ENCODE measurements around the gene PRDM15. TPM values are rescaled to one million over a fixed set of nuclear protein-coding genes. Genes with fewer than 3 reads are reported as not detected.

The PRDM15 gene
- total and polyA plus RNA-seq, 4 donors = 1.2 to 5.7 (median 2.1) TPM

- no peaks in the 10 kb centered on the region for H3K9me3 ChIP-seq (ENCODE audit: control insufficient read depth in 4 of 4, low read length in 3 of 4)
- H3K4me1 ChIP-seq (ENCODE audit: control insufficient read depth in 4 of 4, insufficient read depth in 4 of 4, low read length in 3 of 4) = peaks cover 2 to 7% (median 5%) of the 10 kb centered on the region in 4 donors
- 96% methylated on average over 6 of the region's 6 CpGs for WGBS
- no peak overlapping the region for H3K27ac ChIP-seq (ENCODE audit: low read depth in 1 of 2, low read length in 2 of 2)
- H3K9ac ChIP-seq (ENCODE audit: low read depth in 1 of 2, low read length in 2 of 2) = no peak overlapping the region
- TF ChIP-seq, protein P1, sequence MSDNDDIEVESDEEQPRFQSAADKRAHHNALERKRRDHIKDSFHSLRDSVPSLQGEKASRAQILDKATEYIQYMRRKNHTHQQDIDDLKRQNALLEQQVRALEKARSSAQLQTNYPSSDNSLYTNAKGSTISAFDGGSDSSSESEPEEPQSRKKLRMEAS (IDR thresholded peaks at IDR 0.05) = no peak
- no peak for TF ChIP-seq HNF4A (conservative IDR thresholded peaks at IDR 0.05)
- peaks cover 0 to 1% (median 0%) of the 10 kb centered on the region in 4 donors for H3K36me3 ChIP-seq (ENCODE audit: control insufficient read depth in 4 of 4, insufficient read depth in 3 of 4, low read depth in 1 of 4, low read length in 3 of 4)
- no peaks in the 10 kb centered on the region for H3K27me3 ChIP-seq (ENCODE audit: control insufficient read depth in 4 of 4, insufficient read depth in 4 of 4, low read length in 3 of 4)
- DNase-seq (ENCODE audit: low spot score) = no peak
- no peak overlapping the region for H3K4me3 ChIP-seq (ENCODE audit: low read depth in 1 of 3, low read length in 3 of 3)
These were observed 5.7 kb downstream of the PRDM15 start for GRCh38 chr21:41873426-41873825.

DNA sequence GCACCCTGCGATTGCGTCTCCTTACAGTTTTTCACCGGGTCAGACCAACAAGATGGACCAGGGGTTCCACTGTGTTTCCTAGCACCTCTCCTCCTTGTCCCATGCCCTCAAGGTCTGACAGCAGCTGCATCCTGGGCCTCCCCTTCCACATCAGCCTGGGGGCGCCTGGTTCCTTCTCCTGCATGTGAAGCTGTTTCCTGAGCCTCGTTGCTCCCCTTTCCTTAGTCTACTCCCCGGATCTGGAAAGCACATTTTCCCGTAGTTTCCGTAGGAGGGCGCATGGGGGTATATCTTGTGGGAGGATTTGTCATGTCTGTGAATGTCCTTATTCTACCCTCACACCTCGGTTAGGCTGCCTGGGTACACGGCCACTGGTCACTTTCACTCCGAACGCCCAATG is 6.1 kb downstream of the PRDM15 start:
- WGBS = 91% methylated on average over 13 of the region's 13 CpGs
- Histone ChIP-seq H3K9me3 (ENCODE audit: control insufficient read depth in 4 of 4, low read length in 3 of 4) (no peaks in the 10 kb centered on the region), H3K27ac (ENCODE audit: low read depth in 1 of 2, low read length in 2 of 2) (no peak overlapping the region), H3K27me3 (ENCODE audit: control insufficient read depth in 4 of 4, insufficient read depth in 4 of 4, low read length in 3 of 4) (no peaks in the 10 kb centered on the region), H3K36me3 (ENCODE audit: control insufficient read depth in 4 of 4, insufficient read depth in 3 of 4, low read depth in 1 of 4, low read length in 3 of 4) (peaks cover 0 to 1% (median 0%) of the 10 kb centered on the region in 4 donors), H3K4me1 (ENCODE audit: control insufficient read depth in 4 of 4, insufficient read depth in 4 of 4, low read length in 3 of 4) (peaks cover 0 to 3% (median 3%) of the 10 kb centered on the region in 4 donors), H3K4me3 (ENCODE audit: low read depth in 1 of 3, low read length in 3 of 3) (no peak overlapping the region), H3K9ac (ENCODE audit: low read depth in 1 of 2, low read length in 2 of 2) (no peak overlapping the region)
- no peak for TF ChIP-seq YY1 (IDR thresholded peaks at IDR 0.05)
- no peak for TF ChIP-seq NR2F2 (IDR thresholded peaks at IDR 0.05)
- TF ChIP-seq EGR1 (IDR thresholded peaks at IDR 0.05; ENCODE audit: low read depth in 2 of 2) = no peak
- no peak for DNase-seq (ENCODE audit: low spot score)

DNA sequence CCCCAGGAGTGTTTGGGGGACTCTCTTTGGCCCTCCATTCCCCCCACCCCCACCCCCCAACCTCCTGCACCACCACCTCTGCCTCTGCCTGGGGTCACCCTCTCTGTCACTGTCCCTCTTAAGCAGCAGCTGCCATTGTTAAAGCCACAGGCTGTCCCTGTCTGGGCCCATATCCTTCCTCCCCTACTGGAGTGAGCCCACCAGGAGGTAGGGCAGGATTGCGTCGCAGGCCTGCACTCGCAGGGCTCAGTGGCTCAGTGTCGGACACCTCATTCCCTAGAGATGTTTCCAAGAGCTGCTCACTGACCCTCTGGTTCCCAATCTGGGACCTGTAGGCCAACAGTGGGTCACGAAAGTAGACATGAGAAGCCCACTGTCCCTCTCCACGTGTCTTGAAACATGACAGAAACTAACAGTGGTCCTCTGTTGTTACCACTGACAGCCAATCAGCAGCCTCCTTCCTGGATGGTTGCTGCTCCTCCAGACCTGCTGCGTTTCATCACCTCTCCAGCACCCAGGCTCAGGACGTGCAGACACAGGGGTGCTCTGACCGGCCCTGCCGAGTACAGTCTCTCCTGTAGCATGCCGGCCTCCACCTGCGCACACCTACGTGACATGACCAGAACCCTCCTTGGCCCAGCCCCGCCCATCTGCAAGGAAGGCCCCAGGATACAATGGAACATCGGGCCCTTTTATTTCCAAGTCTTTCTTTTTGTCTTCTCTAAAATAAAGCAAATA is 7.7 kb downstream of the PRDM15 start:
- Histone ChIP-seq H3K36me3 (ENCODE audit: control insufficient read depth in 4 of 4, insufficient read depth in 3 of 4, low read depth in 1 of 4, low read length in 3 of 4) (peaks cover 0 to 1% (median 0%) of the 10 kb centered on the region in 4 donors), H3K9ac (ENCODE audit: low read depth in 1 of 2, low read length in 2 of 2) (no peak overlapping the region), H3K27me3 (ENCODE audit: control insufficient read depth in 4 of 4, insufficient read depth in 4 of 4, low read length in 3 of 4) (no peaks in the 10 kb centered on the region), H3K4me3 (ENCODE audit: low read depth in 1 of 3, low read length in 3 of 3) (no peak overlapping the region), H3K27ac (ENCODE audit: low read depth in 1 of 2, low read length in 2 of 2) (no peak overlapping the region), H3K9me3 (ENCODE audit: control insufficient read depth in 4 of 4, low read length in 3 of 4) (no peaks in the 10 kb centered on the region), H3K4me1 (ENCODE audit: control insufficient read depth in 4 of 4, insufficient read depth in 4 of 4, low read length in 3 of 4) (no peaks in the 10 kb centered on the region)
- 92% methylated on average over 15 of the region's 15 CpGs for WGBS
- TF ChIP-seq RAD21 (IDR thresholded peaks at IDR 0.05) = no peak
- TF ChIP-seq YY1 (IDR thresholded peaks at IDR 0.05) = no peak
- TF ChIP-seq, protein P2, sequence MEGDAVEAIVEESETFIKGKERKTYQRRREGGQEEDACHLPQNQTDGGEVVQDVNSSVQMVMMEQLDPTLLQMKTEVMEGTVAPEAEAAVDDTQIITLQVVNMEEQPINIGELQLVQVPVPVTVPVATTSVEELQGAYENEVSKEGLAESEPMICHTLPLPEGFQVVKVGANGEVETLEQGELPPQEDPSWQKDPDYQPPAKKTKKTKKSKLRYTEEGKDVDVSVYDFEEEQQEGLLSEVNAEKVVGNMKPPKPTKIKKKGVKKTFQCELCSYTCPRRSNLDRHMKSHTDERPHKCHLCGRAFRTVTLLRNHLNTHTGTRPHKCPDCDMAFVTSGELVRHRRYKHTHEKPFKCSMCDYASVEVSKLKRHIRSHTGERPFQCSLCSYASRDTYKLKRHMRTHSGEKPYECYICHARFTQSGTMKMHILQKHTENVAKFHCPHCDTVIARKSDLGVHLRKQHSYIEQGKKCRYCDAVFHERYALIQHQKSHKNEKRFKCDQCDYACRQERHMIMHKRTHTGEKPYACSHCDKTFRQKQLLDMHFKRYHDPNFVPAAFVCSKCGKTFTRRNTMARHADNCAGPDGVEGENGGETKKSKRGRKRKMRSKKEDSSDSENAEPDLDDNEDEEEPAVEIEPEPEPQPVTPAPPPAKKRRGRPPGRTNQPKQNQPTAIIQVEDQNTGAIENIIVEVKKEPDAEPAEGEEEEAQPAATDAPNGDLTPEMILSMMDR (IDR thresholded peaks at IDR 0.05; ENCODE audit: low read depth, low read length, missing input control) = no peak
- TF ChIP-seq HNF4A (conservative IDR thresholded peaks at IDR 0.05) = no peak
- TF ChIP-seq, protein P1 (IDR thresholded peaks at IDR 0.05) = no peak
- TF ChIP-seq GABPA (IDR thresholded peaks at IDR 0.05 in 1 of 2, conservative IDR thresholded peaks at IDR 0.05 in 1 of 2) = no peak
- no peak for TF ChIP-seq NR2F2 (IDR thresholded peaks at IDR 0.05)
- TF ChIP-seq, protein P3, sequence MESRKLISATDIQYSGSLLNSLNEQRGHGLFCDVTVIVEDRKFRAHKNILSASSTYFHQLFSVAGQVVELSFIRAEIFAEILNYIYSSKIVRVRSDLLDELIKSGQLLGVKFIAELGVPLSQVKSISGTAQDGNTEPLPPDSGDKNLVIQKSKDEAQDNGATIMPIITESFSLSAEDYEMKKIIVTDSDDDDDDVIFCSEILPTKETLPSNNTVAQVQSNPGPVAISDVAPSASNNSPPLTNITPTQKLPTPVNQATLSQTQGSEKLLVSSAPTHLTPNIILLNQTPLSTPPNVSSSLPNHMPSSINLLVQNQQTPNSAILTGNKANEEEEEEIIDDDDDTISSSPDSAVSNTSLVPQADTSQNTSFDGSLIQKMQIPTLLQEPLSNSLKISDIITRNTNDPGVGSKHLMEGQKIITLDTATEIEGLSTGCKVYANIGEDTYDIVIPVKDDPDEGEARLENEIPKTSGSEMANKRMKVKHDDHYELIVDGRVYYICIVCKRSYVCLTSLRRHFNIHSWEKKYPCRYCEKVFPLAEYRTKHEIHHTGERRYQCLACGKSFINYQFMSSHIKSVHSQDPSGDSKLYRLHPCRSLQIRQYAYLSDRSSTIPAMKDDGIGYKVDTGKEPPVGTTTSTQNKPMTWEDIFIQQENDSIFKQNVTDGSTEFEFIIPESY (IDR thresholded peaks at IDR 0.05) = no peak
- TF ChIP-seq RXRA (IDR thresholded peaks at IDR 0.05) = no peak
- TF ChIP-seq JUND (IDR thresholded peaks at IDR 0.05) = no peak
- TF ChIP-seq HNF4G (IDR thresholded peaks at IDR 0.05) = no peak
- TF ChIP-seq, protein P4, sequence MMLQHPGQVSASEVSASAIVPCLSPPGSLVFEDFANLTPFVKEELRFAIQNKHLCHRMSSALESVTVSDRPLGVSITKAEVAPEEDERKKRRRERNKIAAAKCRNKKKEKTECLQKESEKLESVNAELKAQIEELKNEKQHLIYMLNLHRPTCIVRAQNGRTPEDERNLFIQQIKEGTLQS (IDR thresholded peaks at IDR 0.05) = no peak
- TF ChIP-seq TAF1 (conservative IDR thresholded peaks at IDR 0.05) = no peak
- DNase-seq (ENCODE audit: low spot score) = no peak

Data from liver (tissue), 9 donors.